VCaP (cell line): ENCODE results near the gene CTIF.

Experiments used
- H3K27ac ChIP-seq: fragments of 450-650 bp; 2 replicates; pipeline ENCODE4 v1.5.1; 2017
- TF ChIP-seq, protein P1 (sequence below): fragments of 450-650 bp; conservative IDR thresholded peaks from 2 replicates; pipeline ENCODE4 v1.5.1; 2017; ENCODE audit warnings: mild to moderate bottlenecking, moderate library complexity

CTIF gene

GRCh38 chr18:48538531-48539405 lies at the start of gene CTIF:
CTIF (plus strand) TSS chr18:48539031; CDS start chr18:48619566, 80,535 bp downstream.
- TF ChIP-seq, protein P1, sequence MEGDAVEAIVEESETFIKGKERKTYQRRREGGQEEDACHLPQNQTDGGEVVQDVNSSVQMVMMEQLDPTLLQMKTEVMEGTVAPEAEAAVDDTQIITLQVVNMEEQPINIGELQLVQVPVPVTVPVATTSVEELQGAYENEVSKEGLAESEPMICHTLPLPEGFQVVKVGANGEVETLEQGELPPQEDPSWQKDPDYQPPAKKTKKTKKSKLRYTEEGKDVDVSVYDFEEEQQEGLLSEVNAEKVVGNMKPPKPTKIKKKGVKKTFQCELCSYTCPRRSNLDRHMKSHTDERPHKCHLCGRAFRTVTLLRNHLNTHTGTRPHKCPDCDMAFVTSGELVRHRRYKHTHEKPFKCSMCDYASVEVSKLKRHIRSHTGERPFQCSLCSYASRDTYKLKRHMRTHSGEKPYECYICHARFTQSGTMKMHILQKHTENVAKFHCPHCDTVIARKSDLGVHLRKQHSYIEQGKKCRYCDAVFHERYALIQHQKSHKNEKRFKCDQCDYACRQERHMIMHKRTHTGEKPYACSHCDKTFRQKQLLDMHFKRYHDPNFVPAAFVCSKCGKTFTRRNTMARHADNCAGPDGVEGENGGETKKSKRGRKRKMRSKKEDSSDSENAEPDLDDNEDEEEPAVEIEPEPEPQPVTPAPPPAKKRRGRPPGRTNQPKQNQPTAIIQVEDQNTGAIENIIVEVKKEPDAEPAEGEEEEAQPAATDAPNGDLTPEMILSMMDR, result no peak
- peak within 1 kb of the TSS; percentile 76 for H3K27ac ChIP-seq

- TF ChIP-seq, protein P1, result no peak
- H3K27ac ChIP-seq, result no peak overlapping the region
Observed at GRCh38 chr18:48490641-48491293, 48.1 kb upstream of the CTIF start.

- TF ChIP-seq, protein P1, result no peak
- peak overlapping the region; percentile 72; the same call in 1 of the 2 replicates for H3K27ac ChIP-seq
Observed at GRCh38 chr18:48492880-48493279, 46.0 kb upstream of the CTIF start.

- TF ChIP-seq, protein P1, result no peak
- H3K27ac ChIP-seq, result peak overlapping the region; percentile 72
Observed at GRCh38 chr18:48493434-48494230, 45.2 kb upstream of the CTIF start.

DNA sequence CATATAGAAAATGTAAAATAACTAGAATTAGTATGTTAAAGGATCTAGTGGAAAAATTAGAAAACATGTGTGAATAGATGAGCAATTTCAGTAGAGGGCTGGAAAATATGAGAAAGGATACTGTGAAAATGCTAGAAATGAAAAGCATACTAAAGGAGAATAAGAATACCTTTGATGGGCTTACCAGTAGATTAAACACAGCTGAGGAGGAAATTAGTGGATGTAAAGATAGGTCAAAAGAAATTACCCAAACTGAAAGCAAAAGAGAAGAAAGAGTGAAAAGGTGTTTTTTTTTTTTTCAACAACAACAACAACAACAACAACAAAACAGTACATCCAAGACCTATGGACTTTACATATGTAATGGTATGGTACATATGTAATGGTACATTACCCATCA lies 41.0 kb upstream of the CTIF start:
- H3K27ac ChIP-seq, result no peak overlapping the region
- TF ChIP-seq, protein P1, result no peak

- no peak overlapping the region for H3K27ac ChIP-seq
- TF ChIP-seq, protein P1, result no peak
Observed at GRCh38 chr18:48500517-48500916, 38.3 kb upstream of the CTIF start.

DNA sequence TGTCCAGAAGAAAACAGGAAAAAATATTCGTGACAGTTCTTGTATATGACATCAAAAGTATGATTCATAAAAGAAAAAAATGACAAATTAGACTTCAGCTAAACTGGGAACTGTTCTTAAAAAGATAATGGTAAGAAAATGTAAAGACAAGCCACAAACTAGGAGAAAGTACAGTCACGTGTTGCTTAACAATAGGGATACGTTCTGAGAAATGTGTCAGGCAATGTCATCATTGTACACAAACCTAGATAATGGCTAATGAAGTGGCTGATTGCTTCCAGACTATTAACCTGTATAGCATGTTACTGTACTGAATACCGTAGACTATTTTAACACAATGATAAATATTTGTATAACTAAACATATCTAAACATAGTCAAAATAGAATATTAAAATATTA lies 35.9 kb upstream of the CTIF start:
- TF ChIP-seq, protein P1, result no peak
- no peak overlapping the region for H3K27ac ChIP-seq
